A549 (cell line): ENCODE data around the gene ACAD10. TPM values are rescaled to one million over a fixed set of nuclear protein-coding genes. Genes with fewer than 3 reads are reported as not detected.
A peak's percentile ranks its signal among the peaks of the same experiment; 100 is the strongest.

Experiments
- ATAC-seq, 2 experiments: fragments of 200-7000 bp in 1 of 2; fragments of >200 bp in 1 of 2; cut with Nextera tagmentation in 1 of 2; cut with Tn5 transposase in 1 of 2; 3 replicates each; pipeline versions ENCODE4 v1.8.0 to v1.9.1; 2018 to 2020; ENCODE audit warnings: mild to moderate bottlenecking in 1 of 2, moderate library complexity in 1 of 2
- CTCF ChIA-PET: fragments of 300-600 bp; sonication (Branson Sonifier 250); formaldehyde crosslinking; extraction: SDS; loops from one replicate; lab custom pipeline; 2021; ENCODE audit warnings: antibody characterized with exemption, inconsistent platforms; lab: Yijun Ruan, JAX
- POLR2A ChIA-PET: fragments of 350-600 bp; formaldehyde crosslinking; extraction: SDS; loops from one replicate; lab custom pipeline; 2021; ENCODE audit warnings: antibody characterized with exemption, inconsistent platforms; lab: Yijun Ruan, JAX
- DNase-seq, 2 experiments: peaks; one replicate each; pipeline versions ENCODE4 v3.0.0 to v3.0.0-alpha.2; 2011 to 2016; ENCODE audit warnings: low read depth in 1 of 2, low spot score in 1 of 2
- FAIRE-seq: peaks from 2 replicates; lab custom pipeline; 2011; peaks lifted over from hg19 to GRCh38; lab: Jason Lieb, UNC
- H3K27ac ChIP-seq, 2 experiments: fragments of >200 bp; sonication (Bioruptor Twin); formaldehyde crosslinking; 3 replicates each; pipeline ENCODE4 v1.5.1; 2016 to 2017
- H3K4me1 ChIP-seq: fragments of >200 bp; sonication (Bioruptor Twin); formaldehyde crosslinking; 3 replicates; pipeline ENCODE4 v1.6.1; 2016
- H3K4me2 ChIP-seq: fragments of >200 bp; sonication (Bioruptor Twin); formaldehyde crosslinking; 3 replicates; pipeline ENCODE4 v1.6.1; 2016
- H3K4me3 ChIP-seq: fragments of >200 bp; sonication (Bioruptor Twin); formaldehyde crosslinking; 3 replicates; pipeline ENCODE4 v1.5.1; 2016
- H3K9me3 ChIP-seq: fragments of >200 bp; sonication (Bioruptor Twin); formaldehyde crosslinking; 3 replicates; pipeline ENCODE4 v1.6.1; 2016
- BCL3 ChIP-seq: fragments of >200 bp; sonication (Bioruptor Twin); formaldehyde crosslinking; IDR thresholded peaks from 3 replicates; pipeline ENCODE4 v1.6.1; 2016
- CBX8 ChIP-seq: fragments of 200-600 bp; sonication (generic); IDR thresholded peaks from 2 replicates; pipeline ENCODE4 v1.6.1; 2016
- EHF ChIP-seq: fragments of 250-450 bp; sonication (Bioruptor Pico); IDR thresholded peaks from 2 replicates; pipeline ENCODE4 v1.5.0; 2020; ENCODE audit warnings: mild to moderate bottlenecking
- EHMT2 ChIP-seq: fragments of 200-600 bp; sonication (generic); IDR thresholded peaks from 2 replicates; pipeline ENCODE4 v1.6.1; 2016; ENCODE audit warnings: antibody characterized with exemption, low read depth, mild to moderate bottlenecking, moderate library complexity
- ESRRA ChIP-seq: fragments of 150-350 bp; IDR thresholded peaks from 2 replicates; pipeline ENCODE4 v1.6.1; 2014; ENCODE audit warnings: mild to moderate bottlenecking, low read length, borderline replicate concordance
- FOXS1 ChIP-seq: fragments of 250-450 bp; sonication (Bioruptor Pico); IDR thresholded peaks from 2 replicates; pipeline ENCODE4 v1.5.0; 2020; ENCODE audit warnings: mild to moderate bottlenecking, moderate library complexity
- GATA3 ChIP-seq: IDR thresholded peaks from 2 replicates; pipeline ENCODE4 v1.6.1; 2012; ENCODE audit warnings: borderline replicate concordance
- HEYL ChIP-seq: fragments of 250-450 bp; sonication (Bioruptor Pico); IDR thresholded peaks from 2 replicates; pipeline ENCODE4 v1.8.0; 2021; ENCODE audit warnings: mild to moderate bottlenecking, moderate library complexity
- HMGXB4 ChIP-seq: fragments of 250-450 bp; sonication (Bioruptor Pico); IDR thresholded peaks from 2 replicates; pipeline ENCODE4 v1.5.0; 2021; ENCODE audit warnings: mild to moderate bottlenecking, moderate library complexity, borderline replicate concordance
- HOXA7 ChIP-seq: fragments of 250-450 bp; sonication (Bioruptor Pico); IDR thresholded peaks from 2 replicates; pipeline ENCODE4 v1.5.0; 2020; ENCODE audit warnings: mild to moderate bottlenecking, moderate library complexity
- HOXB13 ChIP-seq: fragments of 250-450 bp; sonication (Bioruptor Pico); IDR thresholded peaks from 2 replicates; pipeline ENCODE4 v1.5.0; 2020; ENCODE audit warnings: low read depth, mild to moderate bottlenecking, moderate library complexity
- HOXB5 ChIP-seq: fragments of 250-450 bp; sonication (Bioruptor Pico); IDR thresholded peaks from 2 replicates; pipeline ENCODE4 v1.5.0; 2020; ENCODE audit warnings: mild to moderate bottlenecking, moderate library complexity
- JUNB ChIP-seq: fragments of >200 bp; sonication (Bioruptor Twin); formaldehyde crosslinking; IDR thresholded peaks from 2 replicates; pipeline ENCODE4 v1.6.1; 2016
- NFE2L2 ChIP-seq: fragments of 150-350 bp; conservative IDR thresholded peaks from 2 replicates; pipeline ENCODE4 v1.6.1; 2014; ENCODE audit warnings: low read length
- POLR2A ChIP-seq: IDR thresholded peaks from 2 replicates; pipeline ENCODE4 v1.6.1; 2012; ENCODE audit warnings: mild to moderate bottlenecking, low read length
- RAD21 ChIP-seq, 2 experiments: fragments of >200 bp in 1 of 2; sonication (Bioruptor Twin) in 1 of 2; formaldehyde crosslinking in 1 of 2; IDR thresholded peaks in 1 of 2; conservative IDR thresholded peaks in 1 of 2; 2 replicates in 1 of 2; 3 replicates in 1 of 2; pipeline ENCODE4 v1.6.1; 2012 to 2018; ENCODE audit warnings: inconsistent platforms in 1 of 2
- SREBF2 ChIP-seq: fragments of 450-650 bp; IDR thresholded peaks from 2 replicates; pipeline ENCODE4 v1.6.1; 2014; ENCODE audit warnings: mild to moderate bottlenecking, moderate library complexity
- TFCP2L1 ChIP-seq: fragments of 250-450 bp; sonication (Bioruptor Pico); IDR thresholded peaks from 2 replicates; pipeline ENCODE4 v1.5.0; 2021; ENCODE audit warnings: mild to moderate bottlenecking
- ZC3H11A ChIP-seq: fragments of 450-650 bp; IDR thresholded peaks from 2 replicates; pipeline ENCODE4 v1.6.1; 2014; ENCODE audit warnings: antibody characterized with exemption, mild to moderate bottlenecking
- ZSCAN20 ChIP-seq: fragments of 250-450 bp; sonication (Bioruptor Pico); IDR thresholded peaks from 2 replicates; pipeline ENCODE4 v1.8.0; 2022; ENCODE audit warnings: mild to moderate bottlenecking, moderate library complexity
- WGBS: methylation state at CpG from one replicate; pipeline ENCODE4 v1.1.6; 2017; ENCODE audit errors: missing lambda C conversion rate; 5-methylcytosine and 5-hydroxymethylcytosine counted together
- polyA plus RNA-seq, 4 experiments: library from polyadenylated mRNA; depleted of rRNA in 3 of 4; stranded (reverse); fragments of >200 nt; fragmentation: RNase III in 1 of 4; extraction: RNeasy Plus Mini Kit Qiagen cat#74134 plus additional on column Dnase treatment in 1 of 4; gene quantifications; 2 replicates in 3 of 4; 3 replicates in 1 of 4; pipeline ENCODE4 v1.2.3, GENCODE V29; 2011 to 2017
- TF ChIP-seq, protein P1 (sequence below): IDR thresholded peaks from 2 replicates; pipeline ENCODE4 v1.6.1; 2012; ENCODE audit warnings: low read depth, borderline replicate concordance
- TF ChIP-seq, protein P2 (sequence below): fragments of >200 bp; sonication (Bioruptor Twin); formaldehyde crosslinking; IDR thresholded peaks from 3 replicates; pipeline ENCODE4 v1.5.1; 2016

The ACAD10 gene
- polyA plus RNA-seq, 2 of the 4 experiments (the other 2 are of a cell fraction) = 15.1 to 22.0 TPM

- DNase-seq (peak in 1 of 2 experiments; percentile 11), ATAC-seq (peak in 1 of 2 experiments; percentile 2; a peak in 3 of 6 replicates), FAIRE-seq (no peak)
- peaks cover 21% of the 10 kb centered on the region for H3K4me1 ChIP-seq
- H3K9me3 ChIP-seq = no peaks in the 10 kb centered on the region
- H3K27ac ChIP-seq = peak overlapping the region; percentile 85 to 90
- WGBS = 5% methylated on average over 15 of the region's 15 CpGs
- POLR2A ChIA-PET = interaction anchor here (0.9 to 1.5 kb wide), 5 partner anchors 9 to 279 kb away, joined by 3 to 14 read pairs (median 7); no protein-coding TSS in a partner anchor
- peak overlapping the region; percentile 92 for H3K4me2 ChIP-seq
- CTCF ChIA-PET = interaction anchor here (1.0 to 5.7 kb wide), 4 partner anchors 13 to 126 kb away, joined by 3 to 30 read pairs (median 6); no protein-coding TSS in a partner anchor
- H3K4me3 ChIP-seq = peak overlapping the region; percentile 89
- TF ChIP-seq, protein P1, sequence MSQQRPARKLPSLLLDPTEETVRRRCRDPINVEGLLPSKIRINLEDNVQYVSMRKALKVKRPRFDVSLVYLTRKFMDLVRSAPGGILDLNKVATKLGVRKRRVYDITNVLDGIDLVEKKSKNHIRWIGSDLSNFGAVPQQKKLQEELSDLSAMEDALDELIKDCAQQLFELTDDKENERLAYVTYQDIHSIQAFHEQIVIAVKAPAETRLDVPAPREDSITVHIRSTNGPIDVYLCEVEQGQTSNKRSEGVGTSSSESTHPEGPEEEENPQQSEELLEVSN = no peak
- TF ChIP-seq HEYL (CRISPR knock-in tag) (no peak), HOXA7 (CRISPR knock-in tag) (no peak), ZC3H11A (no peak), BCL3 (no peak), SREBF2 (no peak), ESRRA (no peak)
- TF ChIP-seq, all 56 proteins: peak for 0
These were observed 787 bp downstream of the ACAD10 start for GRCh38 chr12:111686574-111687105.

- Histone ChIP-seq H3K4me3 (no peak overlapping the region), H3K9me3 (no peaks in the 10 kb centered on the region), H3K4me2 (peak overlapping the region; percentile 92), H3K4me1 (peaks cover 21% of the 10 kb centered on the region), H3K27ac (no peak overlapping the region)
- WGBS = 44% methylated on average over 2 of the region's 2 CpGs
- no peak for FAIRE-seq
- ATAC-seq = peak; percentile 47 to 66; a peak in 3 of 6 replicates
- ChIA-PET CTCF (interaction anchor here (0.6 to 1.8 kb wide), 4 partner anchors 58 to 864 kb away, joined by 3 to 10 read pairs (median 4); no protein-coding TSS in a partner anchor), POLR2A (no interaction called here)
- peak; percentile 27 to 44 for DNase-seq
- TF ChIP-seq HOXB5 (CRISPR knock-in tag) = no peak
- no peak for TF ChIP-seq NFE2L2
- TF ChIP-seq CBX8 = no peak
- TF ChIP-seq RAD21 (conservative IDR thresholded peaks at IDR 0.05 in 1 of 2, IDR thresholded peaks at IDR 0.05 in 1 of 2) = peak in 1 of 2 experiments; percentile 36; a peak in 1 of 5 replicates
- no peak for TF ChIP-seq ZSCAN20 (CRISPR knock-in tag)
- TF ChIP-seq FOXS1 = no peak
- TF ChIP-seq JUNB = no peak
- TF ChIP-seq HMGXB4 (CRISPR knock-in tag) = no peak
- TF ChIP-seq POLR2A = no peak
- TF ChIP-seq, protein P2, sequence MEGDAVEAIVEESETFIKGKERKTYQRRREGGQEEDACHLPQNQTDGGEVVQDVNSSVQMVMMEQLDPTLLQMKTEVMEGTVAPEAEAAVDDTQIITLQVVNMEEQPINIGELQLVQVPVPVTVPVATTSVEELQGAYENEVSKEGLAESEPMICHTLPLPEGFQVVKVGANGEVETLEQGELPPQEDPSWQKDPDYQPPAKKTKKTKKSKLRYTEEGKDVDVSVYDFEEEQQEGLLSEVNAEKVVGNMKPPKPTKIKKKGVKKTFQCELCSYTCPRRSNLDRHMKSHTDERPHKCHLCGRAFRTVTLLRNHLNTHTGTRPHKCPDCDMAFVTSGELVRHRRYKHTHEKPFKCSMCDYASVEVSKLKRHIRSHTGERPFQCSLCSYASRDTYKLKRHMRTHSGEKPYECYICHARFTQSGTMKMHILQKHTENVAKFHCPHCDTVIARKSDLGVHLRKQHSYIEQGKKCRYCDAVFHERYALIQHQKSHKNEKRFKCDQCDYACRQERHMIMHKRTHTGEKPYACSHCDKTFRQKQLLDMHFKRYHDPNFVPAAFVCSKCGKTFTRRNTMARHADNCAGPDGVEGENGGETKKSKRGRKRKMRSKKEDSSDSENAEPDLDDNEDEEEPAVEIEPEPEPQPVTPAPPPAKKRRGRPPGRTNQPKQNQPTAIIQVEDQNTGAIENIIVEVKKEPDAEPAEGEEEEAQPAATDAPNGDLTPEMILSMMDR = peak; percentile 32; the same call in 1 of the 3 replicates
These were observed 1.4 kb downstream of the ACAD10 start for GRCh38 chr12:111687255-111687654.

GRCh38 chr12:111687952-111688351 is 2.1 kb downstream of the ACAD10 start:
- ChIA-PET CTCF (interaction anchor here (0.7 kb wide), 1 partner anchor 57 kb away, joined by 5 read pairs; no protein-coding TSS in a partner anchor), POLR2A (interaction anchor here (0.7 kb wide), 1 partner anchor 213 kb away, joined by 4 read pairs; no protein-coding TSS in a partner anchor)
- H3K4me2 ChIP-seq = no peak overlapping the region
- peaks cover 21% of the 10 kb centered on the region for H3K4me1 ChIP-seq
- no peak for ATAC-seq
- no peak for FAIRE-seq
- 93% methylated on average over 10 of the region's 10 CpGs for WGBS
- H3K4me3 ChIP-seq = no peak overlapping the region
- no peak overlapping the region for H3K27ac ChIP-seq
- H3K9me3 ChIP-seq = no peaks in the 10 kb centered on the region
- no peak for DNase-seq
- TF ChIP-seq ESRRA (no peak), EHF (CRISPR knock-in tag) (no peak), GATA3 (no peak), RAD21 (conservative IDR thresholded peaks at IDR 0.05 in 1 of 2, IDR thresholded peaks at IDR 0.05 in 1 of 2) (no peak), POLR2A (no peak), EHMT2 (no peak), TFCP2L1 (CRISPR knock-in tag) (no peak), HOXB13 (CRISPR knock-in tag) (no peak), CBX8 (no peak), HMGXB4 (CRISPR knock-in tag) (no peak), BCL3 (no peak)
- TF ChIP-seq, protein P1 = no peak
